BE2C (cell line): ENCODE measurements around the gene BMPER.
A peak's percentile ranks its signal among the peaks of the same experiment; 100 is the strongest.

ENCODE experiments used
- DNase-seq: peaks from one replicate; pipeline ENCODE4 v3.0.0-alpha.2; 2020
- H3K27me3 ChIP-seq: fragments of 250-450 bp; sonication (Bioruptor Pico); 2 replicates; pipeline ENCODE4 v1.5.1; 2020; ENCODE audit warnings: mild to moderate bottlenecking
- H3K36me3 ChIP-seq: fragments of 250-450 bp; sonication (Bioruptor Pico); 2 replicates; pipeline ENCODE4 v1.5.1; 2020; ENCODE audit warnings: mild to moderate bottlenecking
- H3K4me1 ChIP-seq: fragments of 250-450 bp; sonication (Bioruptor Pico); 2 replicates; pipeline ENCODE4 v1.5.1; 2020
- H3K4me3 ChIP-seq: 2 replicates; pipeline ENCODE4 v1.5.1; 2011; ENCODE audit warnings: low read depth, low read length
- H3K9me3 ChIP-seq: fragments of 250-450 bp; sonication (Bioruptor Pico); 2 replicates; pipeline ENCODE4 v1.5.1; 2020
- TF ChIP-seq, protein P1 (sequence below): IDR thresholded peaks from 2 replicates; pipeline ENCODE4 v1.5.1; 2012; ENCODE audit warnings: mild to moderate bottlenecking, low read depth, low read length

Gene BMPER

GRCh38 chr7:33895025-33895804 is 10.1 kb upstream of the BMPER start:
- Histone ChIP-seq H3K9me3 (no peaks in the 10 kb centered on the region), H3K36me3 (no peaks in the 10 kb centered on the region), H3K27me3 (no peaks in the 10 kb centered on the region; the same call in 1 of the 2 replicates), H3K4me3 (no peak overlapping the region), H3K4me1 (no peaks in the 10 kb centered on the region)
- TF ChIP-seq, protein P1, sequence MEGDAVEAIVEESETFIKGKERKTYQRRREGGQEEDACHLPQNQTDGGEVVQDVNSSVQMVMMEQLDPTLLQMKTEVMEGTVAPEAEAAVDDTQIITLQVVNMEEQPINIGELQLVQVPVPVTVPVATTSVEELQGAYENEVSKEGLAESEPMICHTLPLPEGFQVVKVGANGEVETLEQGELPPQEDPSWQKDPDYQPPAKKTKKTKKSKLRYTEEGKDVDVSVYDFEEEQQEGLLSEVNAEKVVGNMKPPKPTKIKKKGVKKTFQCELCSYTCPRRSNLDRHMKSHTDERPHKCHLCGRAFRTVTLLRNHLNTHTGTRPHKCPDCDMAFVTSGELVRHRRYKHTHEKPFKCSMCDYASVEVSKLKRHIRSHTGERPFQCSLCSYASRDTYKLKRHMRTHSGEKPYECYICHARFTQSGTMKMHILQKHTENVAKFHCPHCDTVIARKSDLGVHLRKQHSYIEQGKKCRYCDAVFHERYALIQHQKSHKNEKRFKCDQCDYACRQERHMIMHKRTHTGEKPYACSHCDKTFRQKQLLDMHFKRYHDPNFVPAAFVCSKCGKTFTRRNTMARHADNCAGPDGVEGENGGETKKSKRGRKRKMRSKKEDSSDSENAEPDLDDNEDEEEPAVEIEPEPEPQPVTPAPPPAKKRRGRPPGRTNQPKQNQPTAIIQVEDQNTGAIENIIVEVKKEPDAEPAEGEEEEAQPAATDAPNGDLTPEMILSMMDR: peak; percentile 82
- DNase-seq: peak; percentile 81

DNA sequence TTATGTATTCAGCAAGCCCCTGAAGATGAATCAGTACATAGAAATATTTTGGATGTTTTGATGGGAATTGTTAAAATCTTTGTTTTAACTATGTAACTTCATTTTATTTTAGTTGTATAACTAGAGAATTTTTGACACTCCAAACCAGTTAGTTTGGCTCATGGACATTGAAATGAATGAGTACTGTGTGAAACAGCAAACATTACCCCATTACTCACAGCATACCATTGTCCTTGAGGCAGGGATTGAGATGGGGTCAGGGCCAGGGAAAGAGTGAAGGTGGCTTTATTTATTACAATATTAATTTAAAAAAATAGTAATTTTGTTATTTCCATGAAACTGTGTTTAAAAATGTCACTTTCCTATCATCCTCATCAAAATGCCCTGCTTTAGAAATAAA is 4.8 kb upstream of the BMPER start:
- TF ChIP-seq, protein P1: no peak
- Histone ChIP-seq H3K36me3 (no peaks in the 10 kb centered on the region), H3K4me3 (no peak overlapping the region), H3K9me3 (no peaks in the 10 kb centered on the region), H3K27me3 (peaks cover 38% of the 10 kb centered on the region), H3K4me1 (no peaks in the 10 kb centered on the region)
- no peak for DNase-seq

DNA sequence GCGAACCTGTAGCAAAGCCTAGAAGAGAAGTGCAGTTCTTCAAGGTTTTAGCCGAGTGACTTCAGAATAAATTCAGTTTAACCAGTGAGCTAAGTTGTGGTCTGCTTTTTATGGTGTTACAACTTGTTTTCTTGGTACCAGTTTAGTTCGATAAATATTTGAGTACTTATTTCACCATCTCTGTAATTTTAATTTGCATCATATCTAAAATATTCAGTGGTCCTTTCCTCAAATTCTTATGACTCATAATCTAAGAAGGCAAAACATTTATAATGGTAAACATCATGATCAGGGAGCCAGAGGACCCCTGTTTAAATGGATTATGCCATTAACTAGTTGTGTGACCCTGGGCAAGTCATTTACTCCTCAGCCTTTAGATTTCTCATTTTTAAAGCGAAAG is 4.1 kb upstream of the BMPER start:
- Histone ChIP-seq H3K27me3 (peaks cover 45% of the 10 kb centered on the region), H3K36me3 (no peaks in the 10 kb centered on the region), H3K4me3 (no peak overlapping the region), H3K4me1 (no peaks in the 10 kb centered on the region), H3K9me3 (no peaks in the 10 kb centered on the region)
- no peak for DNase-seq
- TF ChIP-seq, protein P1: no peak

GRCh38 chr7:33901847-33902246 is 3.5 kb upstream of the BMPER start:
- TF ChIP-seq, protein P1: no peak
- H3K9me3 ChIP-seq: no peaks in the 10 kb centered on the region
- peaks cover 52% of the 10 kb centered on the region for H3K27me3 ChIP-seq
- H3K4me3 ChIP-seq: no peak overlapping the region
- no peaks in the 10 kb centered on the region for H3K36me3 ChIP-seq
- H3K4me1 ChIP-seq: no peaks in the 10 kb centered on the region
- DNase-seq: no peak

DNA sequence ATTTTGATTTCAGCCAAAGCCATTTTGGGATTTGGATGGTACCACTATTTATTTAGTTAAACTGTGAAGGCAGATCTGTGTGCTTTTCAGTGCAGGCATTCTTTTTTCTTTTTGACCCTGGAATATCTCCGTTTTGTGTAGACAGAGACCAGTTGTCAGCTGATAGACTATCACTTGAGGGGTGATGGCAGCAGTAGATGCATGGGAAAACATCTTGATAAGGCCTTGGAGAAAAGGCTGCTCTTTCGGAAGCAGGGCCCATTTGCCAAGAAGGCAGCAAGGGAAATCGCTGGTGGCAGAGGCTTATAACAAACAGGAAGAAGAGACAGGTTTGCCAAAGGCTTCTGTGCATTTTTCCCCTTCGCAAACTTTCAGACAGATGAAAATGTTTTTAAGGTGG is 2.6 kb upstream of the BMPER start:
- no peaks in the 10 kb centered on the region for H3K4me1 ChIP-seq
- no peak for DNase-seq
- H3K27me3 ChIP-seq: peaks cover 61% of the 10 kb centered on the region
- H3K36me3 ChIP-seq: no peaks in the 10 kb centered on the region
- no peak overlapping the region for H3K4me3 ChIP-seq
- TF ChIP-seq, protein P1: no peak
- no peaks in the 10 kb centered on the region for H3K9me3 ChIP-seq

GRCh38 chr7:33903791-33904680 is 1.3 kb upstream of the BMPER start:
- peak; percentile 8 for DNase-seq
- Histone ChIP-seq H3K27me3 (peaks cover 73% of the 10 kb centered on the region), H3K4me1 (no peaks in the 10 kb centered on the region), H3K36me3 (no peaks in the 10 kb centered on the region), H3K4me3 (peak overlapping the region; percentile 41), H3K9me3 (no peaks in the 10 kb centered on the region)
- TF ChIP-seq, protein P1: no peak
